ENCODE data around the gene FBXO5. TPM values are rescaled to one million over a fixed set of nuclear protein-coding genes. Genes with fewer than 3 reads are reported as not detected.

Gene FBXO5
- total RNA-seq, 1 donor from 2014 or later: 2.1 TPM

- intact Hi-C loops (cut with DNase I): no loop called here
- DNase-seq (ENCODE audit: low spot score): no peak
These were observed 23.5 kb downstream of the FBXO5 start for GRCh38 chr6:152959333-152959732.

- intact Hi-C loops (cut with DNase I): no loop called here
- DNase-seq (ENCODE audit: low spot score): no peak
These were observed 25.0 kb downstream of the FBXO5 start for GRCh38 chr6:152957796-152958195.

- DNase-seq (ENCODE audit: low spot score): no peak
- intact Hi-C loops (cut with DNase I): no loop called here
These were observed 28.4 kb downstream of the FBXO5 start for GRCh38 chr6:152954443-152954842.

- intact Hi-C loops (cut with DNase I): no loop called here
- DNase-seq (ENCODE audit: low spot score): no peak
These were observed 29.9 kb downstream of the FBXO5 start for GRCh38 chr6:152952866-152953509.

- intact Hi-C loops (cut with DNase I): no loop called here
- DNase-seq (ENCODE audit: low spot score): no peak
These were observed 30.8 kb downstream of the FBXO5 start for GRCh38 chr6:152952045-152952444.

- no peak for DNase-seq (ENCODE audit: low spot score)
- intact Hi-C loops (cut with DNase I): no loop called here
These were observed 32.6 kb downstream of the FBXO5 start for GRCh38 chr6:152950240-152950639.

- intact Hi-C loops (cut with DNase I): loop anchor here (2.0 kb wide), 1 partner anchor 81 kb away; no protein-coding TSS in a partner anchor
- no peak for DNase-seq (ENCODE audit: low spot score)
These were observed 34.6 kb downstream of the FBXO5 start for GRCh38 chr6:152948150-152948768.

- intact Hi-C loops (cut with DNase I): no loop called here
- DNase-seq (ENCODE audit: low spot score): no peak
These were observed 35.8 kb downstream of the FBXO5 start for GRCh38 chr6:152946995-152947394.

- no peak for DNase-seq (ENCODE audit: low spot score)
- intact Hi-C loops (cut with DNase I): no loop called here
These were observed 36.4 kb downstream of the FBXO5 start for GRCh38 chr6:152946484-152946883.

- intact Hi-C loops (cut with DNase I): no loop called here
- no peak for DNase-seq (ENCODE audit: low spot score)
These were observed 39.5 kb downstream of the FBXO5 start for GRCh38 chr6:152943260-152943897.

GRCh38 chr6:152942319-152942869 is 40.4 kb downstream of the FBXO5 start:
- no peak for DNase-seq (ENCODE audit: low spot score)
- intact Hi-C loops (cut with DNase I): no loop called here

GRCh38 chr6:152941746-152942145 is 41.1 kb downstream of the FBXO5 start:
- intact Hi-C loops (cut with DNase I): no loop called here
- DNase-seq (ENCODE audit: low spot score): no peak

- no peak for DNase-seq (ENCODE audit: low spot score)
- intact Hi-C loops (cut with DNase I): no loop called here
These were observed 50.0 kb downstream of the FBXO5 start for GRCh38 chr6:152932865-152933264.

- no peak for DNase-seq (ENCODE audit: low spot score)
- intact Hi-C loops (cut with DNase I): no loop called here
These were observed 60.1 kb downstream of the FBXO5 start for GRCh38 chr6:152922706-152923105.

Other genes with a start within 250 kb of the FBXO5 start
- 0.67 TPM for gene VIP, start 232.2 kb downstream of the FBXO5 start, total RNA-seq
- gene MTRF1L, start 19.7 kb upstream of the FBXO5 start, total RNA-seq: 23.8 TPM
- gene RGS17, start 148.2 kb upstream of the FBXO5 start, total RNA-seq: 0.43 TPM